ENCODE results near the gene THSD4. TPM values are rescaled to one million over a fixed set of nuclear protein-coding genes. Genes with fewer than 3 reads are reported as not detected.
A peak's percentile ranks its signal among the peaks of the same experiment; 100 is the strongest.

THSD4 gene
- polyA plus RNA-seq, 1 experiment, result 45.8 TPM

DNA sequence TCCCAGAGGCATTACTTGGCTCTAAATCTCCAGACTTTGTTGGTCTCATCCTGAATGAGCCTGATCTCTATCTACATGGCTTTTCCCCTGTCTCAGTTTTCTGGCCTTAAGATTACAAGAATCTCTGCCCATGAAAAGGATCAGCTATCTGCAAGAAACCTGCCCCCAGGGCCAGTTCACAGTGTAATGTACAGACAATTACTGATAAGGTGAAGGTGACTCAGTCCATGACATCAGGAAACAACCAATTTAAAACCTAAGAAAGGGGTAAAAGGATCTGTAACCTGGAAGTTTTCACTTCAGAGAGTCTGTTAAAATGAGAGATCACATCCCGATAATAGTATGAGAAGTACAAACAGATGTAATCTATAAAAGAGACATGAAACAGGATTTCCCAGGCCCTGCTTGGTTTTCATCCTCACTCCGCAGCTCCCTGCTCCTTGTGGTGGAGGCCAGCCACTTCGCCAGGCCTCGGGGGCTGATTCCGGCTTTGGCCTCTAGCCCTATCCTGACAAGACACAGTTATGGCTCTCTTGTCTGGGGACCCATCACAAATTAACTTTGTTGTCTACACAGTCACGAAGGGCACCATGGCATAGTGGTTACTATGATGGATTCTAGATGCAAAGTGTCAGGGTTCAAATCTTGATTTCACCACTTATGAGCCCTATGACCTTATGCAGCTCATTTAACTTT lies 136.9 kb downstream of the THSD4 start:
- CTCF ChIA-PET, result no interaction called here
- no peak for DNase-seq (ENCODE audit: low read depth, low spot score)
- no peak overlapping the region for H3K4me3 ChIP-seq (ENCODE audit: low read depth, low read length)
- POLR2A ChIA-PET, result no interaction called here
- H3K27ac ChIP-seq (ENCODE audit: low read depth, low read length), result no peak overlapping the region
- H3K9me3 ChIP-seq (ENCODE audit: control insufficient read depth, insufficient read depth, low read length), result no peaks in the 10 kb centered on the region
- H3K27me3 ChIP-seq (ENCODE audit: control insufficient read depth, insufficient read depth, low read length), result no peaks in the 10 kb centered on the region
- TF ChIP-seq, protein P1, sequence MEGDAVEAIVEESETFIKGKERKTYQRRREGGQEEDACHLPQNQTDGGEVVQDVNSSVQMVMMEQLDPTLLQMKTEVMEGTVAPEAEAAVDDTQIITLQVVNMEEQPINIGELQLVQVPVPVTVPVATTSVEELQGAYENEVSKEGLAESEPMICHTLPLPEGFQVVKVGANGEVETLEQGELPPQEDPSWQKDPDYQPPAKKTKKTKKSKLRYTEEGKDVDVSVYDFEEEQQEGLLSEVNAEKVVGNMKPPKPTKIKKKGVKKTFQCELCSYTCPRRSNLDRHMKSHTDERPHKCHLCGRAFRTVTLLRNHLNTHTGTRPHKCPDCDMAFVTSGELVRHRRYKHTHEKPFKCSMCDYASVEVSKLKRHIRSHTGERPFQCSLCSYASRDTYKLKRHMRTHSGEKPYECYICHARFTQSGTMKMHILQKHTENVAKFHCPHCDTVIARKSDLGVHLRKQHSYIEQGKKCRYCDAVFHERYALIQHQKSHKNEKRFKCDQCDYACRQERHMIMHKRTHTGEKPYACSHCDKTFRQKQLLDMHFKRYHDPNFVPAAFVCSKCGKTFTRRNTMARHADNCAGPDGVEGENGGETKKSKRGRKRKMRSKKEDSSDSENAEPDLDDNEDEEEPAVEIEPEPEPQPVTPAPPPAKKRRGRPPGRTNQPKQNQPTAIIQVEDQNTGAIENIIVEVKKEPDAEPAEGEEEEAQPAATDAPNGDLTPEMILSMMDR (IDR thresholded peaks at IDR 0.05; ENCODE audit: low read depth, low read length), result no peak

DNA sequence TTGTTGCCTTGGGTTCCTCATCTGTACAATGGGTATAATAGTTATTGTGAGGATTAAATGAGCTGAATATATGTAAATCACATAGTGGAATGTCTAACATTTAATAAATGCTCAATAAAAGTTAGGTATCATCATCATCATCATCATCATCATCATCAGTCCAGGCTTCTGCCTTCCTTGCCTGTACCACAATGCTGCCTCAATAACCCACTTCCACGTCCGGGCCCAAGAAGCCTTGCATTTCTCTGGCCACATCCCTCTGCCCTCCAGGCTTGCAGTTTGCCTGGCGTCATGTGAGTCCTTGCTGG lies 137.4 kb downstream of the THSD4 start:
- DNase-seq (ENCODE audit: low read depth, low spot score), result no peak
- TF ChIP-seq, protein P1 (IDR thresholded peaks at IDR 0.05; ENCODE audit: low read depth, low read length), result no peak
- no peak overlapping the region for H3K4me3 ChIP-seq (ENCODE audit: low read depth, low read length)
- POLR2A ChIA-PET, result no interaction called here
- H3K27ac ChIP-seq (ENCODE audit: low read depth, low read length), result no peak overlapping the region
- H3K9me3 ChIP-seq (ENCODE audit: control insufficient read depth, insufficient read depth, low read length), result no peaks in the 10 kb centered on the region
- CTCF ChIA-PET, result no interaction called here
- no peaks in the 10 kb centered on the region for H3K27me3 ChIP-seq (ENCODE audit: control insufficient read depth, insufficient read depth, low read length)

DNA sequence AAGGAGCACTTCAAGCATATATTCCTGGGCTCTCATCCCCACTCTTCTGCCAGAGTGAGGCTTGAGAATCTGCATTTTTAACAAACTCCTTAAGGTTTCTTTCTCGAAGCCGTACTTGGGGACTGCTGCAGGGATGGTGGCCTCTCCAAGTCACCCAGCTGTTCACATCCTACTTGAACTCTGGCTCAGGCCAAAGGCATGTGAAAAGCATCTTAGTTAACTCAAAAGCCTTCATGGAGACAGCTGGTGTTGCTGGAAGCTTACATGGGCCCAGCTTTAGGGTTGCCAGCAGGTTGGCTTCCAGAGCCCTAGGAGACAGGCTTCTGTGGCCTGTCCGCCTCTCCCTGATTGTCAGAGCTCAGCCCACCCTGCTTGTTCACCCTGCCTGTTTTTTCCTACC lies 139.2 kb downstream of the THSD4 start:
- no peak for DNase-seq (ENCODE audit: low read depth, low spot score)
- CTCF ChIA-PET, result no interaction called here

DNA sequence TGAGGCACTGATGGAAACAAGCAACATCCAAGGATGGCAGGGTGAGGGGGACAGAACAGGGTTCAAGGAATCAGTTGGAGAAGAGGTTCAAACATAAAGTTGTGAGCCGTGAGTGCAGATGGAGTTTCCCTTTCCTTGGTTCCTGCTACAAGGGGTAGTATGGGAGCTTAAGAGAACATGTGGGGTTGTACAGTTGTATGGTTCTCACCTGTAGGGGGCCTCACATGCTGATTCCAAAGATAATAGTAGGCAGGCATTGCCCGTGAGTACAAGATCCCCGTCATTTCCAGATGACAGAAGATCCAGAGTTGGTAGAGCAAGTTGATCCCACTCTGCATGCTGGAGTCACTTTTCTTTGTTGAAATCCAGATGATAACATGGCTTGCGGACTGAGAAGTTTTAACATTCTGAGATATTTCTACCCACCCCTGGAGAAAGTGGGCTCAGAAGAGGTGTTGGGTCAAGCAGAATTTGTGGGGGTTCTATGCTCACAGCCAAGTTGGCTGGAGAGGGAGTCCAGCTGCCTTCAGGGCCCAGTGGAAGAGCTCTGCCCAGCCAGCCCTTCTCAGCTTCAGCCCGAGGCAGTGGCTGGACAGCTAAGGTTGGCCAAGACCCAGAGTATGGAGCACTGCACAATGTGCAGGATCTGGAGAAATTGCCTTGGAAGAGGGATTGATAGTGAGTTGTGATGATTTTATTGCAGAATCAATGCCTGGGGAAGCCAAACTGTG lies 141.8 kb downstream of the THSD4 start:
- Histone ChIP-seq H3K27me3 (ENCODE audit: control insufficient read depth, insufficient read depth, low read length) (no peaks in the 10 kb centered on the region), H3K27ac (ENCODE audit: low read depth, low read length) (no peak overlapping the region), H3K4me3 (ENCODE audit: low read depth, low read length) (no peak overlapping the region), H3K9me3 (ENCODE audit: control insufficient read depth, insufficient read depth, low read length) (no peaks in the 10 kb centered on the region)
- DNase-seq (ENCODE audit: low read depth, low spot score), result no peak
- TF ChIP-seq, protein P1 (IDR thresholded peaks at IDR 0.05; ENCODE audit: low read depth, low read length), result no peak
- POLR2A ChIA-PET, result no interaction called here
- CTCF ChIA-PET, result interaction anchor here (0.6 kb wide), 1 partner anchor 55 kb away, joined by 3 read pairs; no protein-coding TSS in a partner anchor

More for the DNA sequence above, 139.2 kb downstream of the THSD4 start:
- Histone ChIP-seq H3K4me3 (ENCODE audit: low read depth, low read length) (no peak overlapping the region), H3K27ac (ENCODE audit: low read depth, low read length) (peak overlapping the region; percentile 12), H3K9me3 (ENCODE audit: control insufficient read depth, insufficient read depth, low read length) (no peaks in the 10 kb centered on the region), H3K27me3 (ENCODE audit: control insufficient read depth, insufficient read depth, low read length) (no peaks in the 10 kb centered on the region)
- TF ChIP-seq, protein P1 (IDR thresholded peaks at IDR 0.05; ENCODE audit: low read depth, low read length), result no peak
- POLR2A ChIA-PET, result no interaction called here

DNA sequence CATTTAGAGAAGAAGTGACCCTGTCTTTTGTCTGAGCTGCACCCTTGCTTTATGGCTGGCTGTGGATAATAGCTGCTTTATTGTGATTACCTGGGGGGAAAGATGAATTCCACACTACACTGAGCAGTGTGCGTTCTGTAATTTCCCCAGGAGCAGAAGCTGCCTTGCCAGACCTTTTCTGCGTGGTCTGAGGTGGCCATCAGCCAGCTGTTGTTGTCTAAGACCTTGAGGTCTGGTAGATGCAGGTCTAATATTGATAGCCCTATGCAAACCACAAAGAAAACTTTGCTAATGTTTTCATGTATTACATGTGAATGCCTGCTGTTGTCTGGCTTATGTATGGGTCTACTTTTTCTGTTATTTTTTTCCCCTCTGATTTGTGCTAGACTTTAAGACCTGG lies 144.6 kb downstream of the THSD4 start:
- no peak for DNase-seq (ENCODE audit: low read depth, low spot score)
- ChIA-PET CTCF (no interaction called here), POLR2A (no interaction called here)
- Histone ChIP-seq H3K27me3 (ENCODE audit: control insufficient read depth, insufficient read depth, low read length) (no peaks in the 10 kb centered on the region), H3K27ac (ENCODE audit: low read depth, low read length) (no peak overlapping the region), H3K9me3 (ENCODE audit: control insufficient read depth, insufficient read depth, low read length) (no peaks in the 10 kb centered on the region), H3K4me3 (ENCODE audit: low read depth, low read length) (no peak overlapping the region)
- TF ChIP-seq, protein P1 (IDR thresholded peaks at IDR 0.05; ENCODE audit: low read depth, low read length), result no peak

Data from AG04450 (cell line).